Nephron progenitor cell (in vitro differentiated cells): ENCODE measurements around the gene OS9.

ENCODE experiments used
- DNase-seq: peaks from one replicate; pipeline ENCODE4 v3.0.0; 2021
- H3K27ac Mint-ChIP-seq: 2 replicates; pipeline ENCODE4 v1.8.0; 2021; ENCODE audit warnings: mild to moderate bottlenecking, moderate library complexity, mixed read lengths
- H3K27me3 Mint-ChIP-seq: 2 replicates; pipeline ENCODE4 v1.8.0; 2021; ENCODE audit warnings: mild to moderate bottlenecking, low read depth, mixed read lengths; ENCODE audit not compliant: poor library complexity
- H3K36me3 Mint-ChIP-seq: 2 replicates; pipeline ENCODE4 v1.8.0; 2021; ENCODE audit warnings: low read depth, mixed read lengths
- H3K4me1 Mint-ChIP-seq: 2 replicates; pipeline ENCODE4 v1.8.0; 2021; ENCODE audit warnings: mixed read lengths
- H3K4me3 Mint-ChIP-seq: 2 replicates; pipeline ENCODE4 v1.8.0; 2021; ENCODE audit warnings: mild to moderate bottlenecking, moderate library complexity, mixed read lengths
- H3K9me3 Mint-ChIP-seq: 2 replicates; pipeline ENCODE4 v1.8.0; 2021; ENCODE audit warnings: mild to moderate bottlenecking, moderate library complexity, mixed read lengths
- CTCF ChIP-seq: fragments of 200-600 bp; sonication (generic); IDR thresholded peaks from 2 replicates; pipeline ENCODE4 v1.5.0; 2021; ENCODE audit warnings: antibody characterized with exemption

Gene OS9

GRCh38 chr12:57751788-57752667 lies 58.1 kb downstream of the OS9 start, which contains the start of gene CDK4:
CDK4 (minus strand) TSS chr12:57752310; CDS start chr12:57751717, 593 bp downstream.
- TF ChIP-seq CTCF: no peak
- Mint-ChIP-seq H3K4me1 (peaks cover 53% of the 10 kb centered on the region), H3K36me3 (peaks cover 46% of the 10 kb centered on the region), H3K27ac (peak within 1 kb of the TSS; percentile 94), H3K27me3 (peaks cover 43% of the 10 kb centered on the region), H3K4me3 (peak within 1 kb of the TSS; percentile 98), H3K9me3 (no peaks in the 10 kb centered on the region)
- peak; percentile 99 for DNase-seq

- no peak for DNase-seq
- Mint-ChIP-seq H3K4me1 (peaks cover 53% of the 10 kb centered on the region), H3K36me3 (peaks cover 40% of the 10 kb centered on the region), H3K4me3 (peak overlapping the region; percentile 98), H3K27ac (no peak overlapping the region), H3K9me3 (no peaks in the 10 kb centered on the region), H3K27me3 (peaks cover 47% of the 10 kb centered on the region)
- TF ChIP-seq CTCF: no peak
Measured at GRCh38 chr12:57752668-57753000, 58.7 kb downstream of the OS9 start.

GRCh38 chr12:57753756-57754337 lies 59.9 kb downstream of the OS9 start:
- H3K27me3 Mint-ChIP-seq: peaks cover 60% of the 10 kb centered on the region
- peak overlapping the region; percentile 47 for H3K27ac Mint-ChIP-seq
- H3K9me3 Mint-ChIP-seq: no peaks in the 10 kb centered on the region
- no peak for DNase-seq
- H3K4me3 Mint-ChIP-seq: peak overlapping the region; percentile 91
- TF ChIP-seq CTCF: no peak
- H3K4me1 Mint-ChIP-seq: peaks cover 53% of the 10 kb centered on the region
- H3K36me3 Mint-ChIP-seq: peaks cover 34% of the 10 kb centered on the region

GRCh38 chr12:57754411-57755193 lies 60.7 kb downstream of the OS9 start, which contains the start of gene MARCHF9:
MARCHF9 (plus strand) TSS chr12:57755103; CDS start chr12:57755529, 426 bp downstream.
- peak; percentile 57 for DNase-seq
- TF ChIP-seq CTCF: no peak
- peak within 1 kb of the TSS; percentile 91 for H3K4me3 Mint-ChIP-seq
- H3K27me3 Mint-ChIP-seq: peaks cover 67% of the 10 kb centered on the region
- no peaks in the 10 kb centered on the region for H3K9me3 Mint-ChIP-seq
- peaks cover 26% of the 10 kb centered on the region for H3K36me3 Mint-ChIP-seq
- H3K27ac Mint-ChIP-seq: peak within 1 kb of the TSS; percentile 47
- peaks cover 53% of the 10 kb centered on the region for H3K4me1 Mint-ChIP-seq

- H3K4me3 Mint-ChIP-seq: no peak overlapping the region
- no peaks in the 10 kb centered on the region for H3K9me3 Mint-ChIP-seq
- no peak for TF ChIP-seq CTCF
- H3K27ac Mint-ChIP-seq: no peak overlapping the region
- H3K4me1 Mint-ChIP-seq: peaks cover 52% of the 10 kb centered on the region
- peaks cover 72% of the 10 kb centered on the region for H3K27me3 Mint-ChIP-seq
- DNase-seq: no peak
- peaks cover 24% of the 10 kb centered on the region for H3K36me3 Mint-ChIP-seq
Measured at GRCh38 chr12:57755194-57755453, 61.2 kb downstream of the OS9 start.
